Measurements from ENCODE around the gene RESP18.

DNA sequence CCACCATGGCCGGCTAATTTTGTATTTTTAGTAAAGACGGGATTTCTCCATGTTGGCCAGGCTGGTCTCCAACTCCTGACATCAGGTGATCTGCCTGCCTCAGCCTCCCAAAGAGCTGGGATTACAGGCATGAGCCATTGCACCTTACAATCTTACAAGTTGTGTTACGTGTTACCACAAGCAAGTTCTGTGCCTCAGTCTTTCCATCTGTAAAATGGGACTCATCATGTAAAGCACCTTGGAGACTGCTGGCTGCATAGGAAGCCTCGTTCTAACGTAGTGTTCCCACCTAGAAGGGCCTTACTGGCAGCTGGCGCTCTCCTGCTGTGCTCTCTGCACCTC, 43.4 kb downstream of the RESP18 start:
- TF ChIP-seq, protein P1, sequence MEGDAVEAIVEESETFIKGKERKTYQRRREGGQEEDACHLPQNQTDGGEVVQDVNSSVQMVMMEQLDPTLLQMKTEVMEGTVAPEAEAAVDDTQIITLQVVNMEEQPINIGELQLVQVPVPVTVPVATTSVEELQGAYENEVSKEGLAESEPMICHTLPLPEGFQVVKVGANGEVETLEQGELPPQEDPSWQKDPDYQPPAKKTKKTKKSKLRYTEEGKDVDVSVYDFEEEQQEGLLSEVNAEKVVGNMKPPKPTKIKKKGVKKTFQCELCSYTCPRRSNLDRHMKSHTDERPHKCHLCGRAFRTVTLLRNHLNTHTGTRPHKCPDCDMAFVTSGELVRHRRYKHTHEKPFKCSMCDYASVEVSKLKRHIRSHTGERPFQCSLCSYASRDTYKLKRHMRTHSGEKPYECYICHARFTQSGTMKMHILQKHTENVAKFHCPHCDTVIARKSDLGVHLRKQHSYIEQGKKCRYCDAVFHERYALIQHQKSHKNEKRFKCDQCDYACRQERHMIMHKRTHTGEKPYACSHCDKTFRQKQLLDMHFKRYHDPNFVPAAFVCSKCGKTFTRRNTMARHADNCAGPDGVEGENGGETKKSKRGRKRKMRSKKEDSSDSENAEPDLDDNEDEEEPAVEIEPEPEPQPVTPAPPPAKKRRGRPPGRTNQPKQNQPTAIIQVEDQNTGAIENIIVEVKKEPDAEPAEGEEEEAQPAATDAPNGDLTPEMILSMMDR (IDR thresholded peaks at IDR 0.05): no peak
- no peak for TF ChIP-seq SIN3A (IDR thresholded peaks at IDR 0.05; ENCODE audit: borderline replicate concordance, insufficient read depth, low read depth, low read length)
- no peak for TF ChIP-seq POLR2AphosphoS5 (IDR thresholded peaks at IDR 0.05; ENCODE audit: low read depth, low read length)
